K562 (cell line): ENCODE results near the gene RRAGD. TPM values are rescaled to one million over a fixed set of nuclear protein-coding genes. Genes with fewer than 3 reads are reported as not detected.

Experiments used
- BRCA1 ChIP-seq, 2 experiments: fragments of 450-650 bp in 1 of 2; sonication (generic) in 1 of 2; formaldehyde crosslinking in 1 of 2; IDR thresholded peaks; 2 replicates each; pipeline versions ENCODE4 v1.5.0 to v1.6.1; 2017 to 2020; ENCODE audit warnings: mild to moderate bottlenecking in 1 of 2, missing genetic modification reagents in 1 of 2
- CEBPG ChIP-seq, 3 experiments: fragments of 200-800 bp in 1 of 3; sonication (Bioruptor generic) in 1 of 3; sonication (generic) in 1 of 3; formaldehyde crosslinking in 1 of 3; IDR thresholded peaks in 2 of 3; conservative IDR thresholded peaks in 1 of 3; 2 replicates each; pipeline versions ENCODE4 v1.6.1 to v1.8.0; 2016 to 2022; ENCODE audit warnings: missing compliant biosample characterization in 2 of 3, missing genetic modification characterization in 2 of 3, mild to moderate bottlenecking in 1 of 3, missing genetic modification reagents in 1 of 3
- CREB1 ChIP-seq, 2 experiments: sonication (generic) in 1 of 2; formaldehyde crosslinking in 1 of 2; IDR thresholded peaks; 2 replicates each; pipeline versions ENCODE4 v1.6.1 to v1.8.0; 2012 to 2022; ENCODE audit warnings: inconsistent platforms in 1 of 2, mild to moderate bottlenecking in 1 of 2, missing genetic modification reagents in 1 of 2, moderate library complexity in 1 of 2
- EZH2 ChIP-seq: IDR thresholded peaks from 2 replicates; pipeline ENCODE4 v1.6.1; 2012; ENCODE audit warnings: low read depth, mild to moderate bottlenecking, inconsistent platforms, low read length, borderline replicate concordance
- GMEB1 ChIP-seq: fragments of 250-450 bp; sonication (Bioruptor Pico); IDR thresholded peaks from 2 replicates; pipeline ENCODE4 v1.4.0; 2020; ENCODE audit warnings: mild to moderate bottlenecking
- MAFF ChIP-seq: IDR thresholded peaks from 2 replicates; pipeline ENCODE4 v1.6.1; 2012; ENCODE audit warnings: low read length, improper control_type of control experiment
- MED1 ChIP-seq: sonication (generic); formaldehyde crosslinking; IDR thresholded peaks from 2 replicates; pipeline ENCODE4 v1.8.1; 2023; ENCODE audit warnings: missing genetic modification reagents, borderline replicate concordance
- SAP30 ChIP-seq: fragments of 200-600 bp; sonication (generic); IDR thresholded peaks from 2 replicates; pipeline ENCODE4 v1.6.1; 2012; ENCODE audit warnings: borderline replicate concordance, low read depth, mild to moderate bottlenecking, moderate library complexity, low read length, control low read depth, inconsistent platforms; ENCODE audit not compliant: insufficient read depth, poor library complexity, severe bottlenecking
- SIN3A ChIP-seq, 2 experiments: fragments of 150-350 bp in 1 of 2; IDR thresholded peaks; 2 replicates each; pipeline ENCODE4 v1.6.1; 2011 to 2016; ENCODE audit warnings: borderline replicate concordance in 2 of 2, low read depth in 2 of 2, low read length in 2 of 2, mild to moderate bottlenecking in 2 of 2, moderate library complexity in 2 of 2; ENCODE audit not compliant: control insufficient read depth in 1 of 2
- SREBF2 ChIP-seq: sonication (generic); formaldehyde crosslinking; IDR thresholded peaks from 2 replicates; pipeline ENCODE4 v1.4.0; 2020; ENCODE audit warnings: mild to moderate bottlenecking, missing genetic modification reagents
- SRSF3 ChIP-seq: fragments of 200-400 bp; formaldehyde crosslinking; IDR thresholded peaks from 2 replicates; pipeline ENCODE4 v1.6.1; 2016; ENCODE audit warnings: mild to moderate bottlenecking, low read length, moderate library complexity; ENCODE audit not compliant: insufficient read depth
- TEAD1 ChIP-seq, 2 experiments: fragments of 450-650 bp in 1 of 2; sonication (generic) in 1 of 2; formaldehyde crosslinking; IDR thresholded peaks; 2 replicates each; pipeline versions ENCODE4 v1.4.0 to v1.8.0; 2020 to 2022; ENCODE audit warnings: mild to moderate bottlenecking in 2 of 2, missing genetic modification reagents in 1 of 2
- UBTF ChIP-seq, 2 experiments: IDR thresholded peaks; 2 replicates each; pipeline ENCODE4 v1.6.1; 2012; ENCODE audit warnings: improper control_type of control experiment in 2 of 2, low read depth in 2 of 2, low read length in 2 of 2, borderline replicate concordance in 1 of 2
- ZNF589 ChIP-seq: fragments of 200-800 bp; sonication (Bioruptor generic); IDR thresholded peaks from 2 replicates; pipeline ENCODE4 v1.6.1; 2016; ENCODE audit warnings: low read depth, missing genetic modification characterization, missing compliant biosample characterization
- ZNF707 ChIP-seq: fragments of 250-450 bp; sonication (Bioruptor Pico); conservative IDR thresholded peaks from 2 replicates; pipeline ENCODE4 v1.8.0; 2022; ENCODE audit warnings: inconsistent platforms, mild to moderate bottlenecking, moderate library complexity
- polyA plus RNA-seq, 8 experiments: library from polyadenylated mRNA; depleted of rRNA in 4 of 8; stranded (reverse) in 5 of 8; unstranded in 3 of 8; fragments of >200 nt; fragmentation: Nextera tagmentation in 2 of 8; fragmentation: Illumina TruSeq in 1 of 8; extraction: Ambion mirVana in 2 of 8; extraction: Trizol in 1 of 8; gene quantifications; 2 replicates each; pipeline versions ENCODE4 v1.2.1 to v1.2.3, GENCODE V29; 2011 to 2014; ENCODE audit warnings: inconsistent platforms in 1 of 8, missing spikeins in 1 of 8
- total RNA-seq, 7 experiments: library from RNA; depleted of rRNA in 6 of 7; stranded (reverse); fragments of >200 nt in 6 of 7; fragmentation: Illumina TruSeq in 2 of 7; extraction: Trizol in 2 of 7; gene quantifications; 2 replicates each; pipeline versions ENCODE4 v1.2.1 to v1.2.3, GENCODE V29; 2011 to 2021; ENCODE audit warnings: low replicate concordance in 1 of 7
- TF ChIP-seq, protein P1 (sequence below), 2 experiments: fragments of 150-350 bp in 1 of 2; IDR thresholded peaks; 2 replicates each; pipeline ENCODE4 v1.6.1; 2012 to 2016; ENCODE audit warnings: low read depth in 2 of 2, low read length in 2 of 2, mild to moderate bottlenecking in 1 of 2, moderate library complexity in 1 of 2

RRAGD gene
- total and polyA plus RNA-seq, 9 of the 15 experiments (the other 6 are each of a cell fraction or from before 2014, with no cell fraction given): 0.03 to 0.07 (median 0.04) TPM; not detected in 6

GRCh38 chr6:89352278-89353117 is 59.6 kb downstream of the RRAGD start, which contains the start of gene UBE2J1 (continued):
- TF ChIP-seq ZNF589 (CRISPR knock-in tag): peak; percentile 87; the same call in 1 of the 2 replicates
- TF ChIP-seq TEAD1 (CRISPR knock-in tag; IDR thresholded peaks at IDR 0.05): peak in 1 of 2 experiments; percentile 77; a peak in 2 of 4 replicates
- TF ChIP-seq ZNF707 (CRISPR knock-in tag): no peak
- no peak for TF ChIP-seq SRSF3
- TF ChIP-seq UBTF (IDR thresholded peaks at IDR 0.05; ENCODE audit: borderline replicate concordance in 1 of 2, low read depth in 2 of 2, low read length in 2 of 2): peak; percentile 96 to 97
- no peak for TF ChIP-seq EZH2
- TF ChIP-seq CREB1 (IDR thresholded peaks at IDR 0.05): peak; percentile 87
- no peak for TF ChIP-seq CREB1 (CRISPR knock-in tag; IDR thresholded peaks at IDR 0.05)
- peak; percentile 39; the same call in 1 of the 2 replicates for TF ChIP-seq GMEB1 (CRISPR knock-in tag)
- TF ChIP-seq, protein P1, sequence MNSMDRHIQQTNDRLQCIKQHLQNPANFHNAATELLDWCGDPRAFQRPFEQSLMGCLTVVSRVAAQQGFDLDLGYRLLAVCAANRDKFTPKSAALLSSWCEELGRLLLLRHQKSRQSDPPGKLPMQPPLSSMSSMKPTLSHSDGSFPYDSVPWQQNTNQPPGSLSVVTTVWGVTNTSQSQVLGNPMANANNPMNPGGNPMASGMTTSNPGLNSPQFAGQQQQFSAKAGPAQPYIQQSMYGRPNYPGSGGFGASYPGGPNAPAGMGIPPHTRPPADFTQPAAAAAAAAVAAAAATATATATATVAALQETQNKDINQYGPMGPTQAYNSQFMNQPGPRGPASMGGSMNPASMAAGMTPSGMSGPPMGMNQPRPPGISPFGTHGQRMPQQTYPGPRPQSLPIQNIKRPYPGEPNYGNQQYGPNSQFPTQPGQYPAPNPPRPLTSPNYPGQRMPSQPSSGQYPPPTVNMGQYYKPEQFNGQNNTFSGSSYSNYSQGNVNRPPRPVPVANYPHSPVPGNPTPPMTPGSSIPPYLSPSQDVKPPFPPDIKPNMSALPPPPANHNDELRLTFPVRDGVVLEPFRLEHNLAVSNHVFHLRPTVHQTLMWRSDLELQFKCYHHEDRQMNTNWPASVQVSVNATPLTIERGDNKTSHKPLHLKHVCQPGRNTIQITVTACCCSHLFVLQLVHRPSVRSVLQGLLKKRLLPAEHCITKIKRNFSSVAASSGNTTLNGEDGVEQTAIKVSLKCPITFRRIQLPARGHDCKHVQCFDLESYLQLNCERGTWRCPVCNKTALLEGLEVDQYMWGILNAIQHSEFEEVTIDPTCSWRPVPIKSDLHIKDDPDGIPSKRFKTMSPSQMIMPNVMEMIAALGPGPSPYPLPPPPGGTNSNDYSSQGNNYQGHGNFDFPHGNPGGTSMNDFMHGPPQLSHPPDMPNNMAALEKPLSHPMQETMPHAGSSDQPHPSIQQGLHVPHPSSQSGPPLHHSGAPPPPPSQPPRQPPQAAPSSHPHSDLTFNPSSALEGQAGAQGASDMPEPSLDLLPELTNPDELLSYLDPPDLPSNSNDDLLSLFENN (IDR thresholded peaks at IDR 0.05; ENCODE audit: low read depth in 2 of 2, low read length in 2 of 2): no peak
- TF ChIP-seq MED1 (CRISPR knock-in tag): peak; percentile 69; the same call in 1 of the 2 replicates
- no peak for TF ChIP-seq SREBF2 (CRISPR knock-in tag)
- peak; percentile 47 for TF ChIP-seq SAP30
- TF ChIP-seq BRCA1 (IDR thresholded peaks at IDR 0.05): no peak
- TF ChIP-seq BRCA1 (CRISPR knock-in tag; IDR thresholded peaks at IDR 0.05): 0 out of 2 replicates have a peak, but pooled peaks have one; percentile 69
- peak; percentile 92 for TF ChIP-seq CEBPG (CRISPR knock-in tag; IDR thresholded peaks at IDR 0.05)
- TF ChIP-seq CEBPG (tag; conservative IDR thresholded peaks at IDR 0.05 in 1 of 2, IDR thresholded peaks at IDR 0.05 in 1 of 2): peak; percentile 85 to 91
- TF ChIP-seq MAFF: no peak
- TF ChIP-seq SIN3A (IDR thresholded peaks at IDR 0.05; ENCODE audit: borderline replicate concordance in 2 of 2, control insufficient read depth in 1 of 2, low read depth in 2 of 2, low read length in 2 of 2): peak in 1 of 2 experiments; percentile 64; a peak in 1 of 4 replicates
